ENCODE results near the gene PRKCZ. TPM values are rescaled to one million over a fixed set of nuclear protein-coding genes. Genes with fewer than 3 reads are reported as not detected.

PRKCZ gene
- total and polyA plus RNA-seq, 2 of the 4 experiments (the other 2 are of a cell fraction) = 2.0 to 3.5 TPM

DNA sequence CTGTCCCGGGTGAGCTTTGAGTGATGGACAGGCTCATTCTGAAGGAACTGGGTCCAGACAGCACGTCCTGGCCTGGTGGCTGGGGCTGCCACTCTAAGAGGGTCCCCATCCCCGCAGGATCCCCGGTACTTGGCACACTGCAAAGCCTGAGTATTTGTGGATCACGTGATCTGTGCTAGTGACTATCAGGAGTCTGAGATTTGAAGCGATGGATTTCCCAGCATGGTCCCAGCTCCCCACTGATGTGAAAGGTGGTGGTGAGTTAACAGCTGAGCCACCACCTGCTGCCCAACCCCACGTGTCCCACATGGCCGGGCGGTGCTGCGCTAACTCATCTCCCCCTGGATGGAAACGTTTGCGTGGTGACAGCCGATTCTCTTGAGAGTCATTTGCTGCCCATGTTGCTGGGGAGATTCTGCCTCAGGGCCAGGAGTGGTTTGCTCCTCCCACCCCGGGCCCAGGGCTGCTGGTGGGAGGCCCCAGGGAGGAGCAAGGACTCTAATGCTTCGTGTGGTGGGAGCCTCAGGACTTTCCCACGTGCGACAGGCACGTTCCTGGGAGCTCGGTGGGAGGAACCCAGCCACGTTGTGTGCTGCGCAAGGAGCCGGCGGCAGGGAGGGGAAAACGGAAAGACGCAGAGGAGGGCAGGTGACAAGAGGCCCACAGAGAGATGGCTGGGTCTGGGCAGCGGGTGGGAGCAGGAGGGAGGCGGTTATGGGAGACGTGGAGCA, 129.2 kb downstream of the PRKCZ start:
- Histone ChIP-seq H2AK9ac (replicated peaks; ENCODE audit: low read depth, low read length, poor library complexity) (no peak overlapping the region), H2BK15ac (ENCODE audit: low read depth, low read length) (no peak overlapping the region), H3K9me3 (ENCODE audit: control insufficient read depth, insufficient read depth, low read length) (no peaks in the 10 kb centered on the region), H3K56ac (ENCODE audit: extremely low read depth, insufficient read depth, low read length) (no peak overlapping the region), H2BK5ac (ENCODE audit: low read depth, low read length, poor library complexity, severe bottlenecking) (no peak overlapping the region), H3K27ac (ENCODE audit: insufficient read depth, low read length) (no peak overlapping the region), H4K91ac (ENCODE audit: insufficient read depth, low read depth, low read length) (no peak overlapping the region), H3K18ac (ENCODE audit: low read depth, low read length) (no peak overlapping the region), H2BK20ac (ENCODE audit: low read depth, low read length) (no peak overlapping the region), H3K9me1 (ENCODE audit: insufficient read depth, low read length) (no peaks in the 10 kb centered on the region), H3K27me3 (ENCODE audit: control insufficient read depth, insufficient read depth, low read length) (no peaks in the 10 kb centered on the region), H4K5ac (ENCODE audit: low read depth, low read length) (no peak overlapping the region), H3K4ac (ENCODE audit: low read depth, low read length) (no peak overlapping the region), H3K14ac (replicated peaks; ENCODE audit: low read depth, low read length) (no peak overlapping the region), H3K9ac (ENCODE audit: low read depth, low read length) (no peak overlapping the region), H3K79me1 (ENCODE audit: low read depth in 1 of 2, low read length in 2 of 2) (no peaks in the 10 kb centered on the region), H2AK5ac (ENCODE audit: low read depth, low read length) (no peak overlapping the region), H3K4me3 (ENCODE audit: insufficient read depth, low read depth, low read length) (no peak overlapping the region), H3K4me2 (ENCODE audit: low read depth, low read length) (no peak overlapping the region), H4K20me1 (ENCODE audit: insufficient read depth, low read length) (no peaks in the 10 kb centered on the region), H2BK120ac (ENCODE audit: low read depth, low read length) (no peak overlapping the region), H3K23ac (ENCODE audit: low read depth, low read length) (no peak overlapping the region), H3K4me1 (ENCODE audit: control insufficient read depth, insufficient read depth, low read length) (no peaks in the 10 kb centered on the region), H3K36me3 (ENCODE audit: control insufficient read depth, insufficient read depth, low read length) (peaks cover 2% of the 10 kb centered on the region; the same call in 1 of the 2 replicates), H4K8ac (ENCODE audit: low read depth in 2 of 2, low read length in 2 of 2) (no peak overlapping the region), H2AFZ (replicated peaks; ENCODE audit: low read length, poor library complexity) (no peak overlapping the region)
- intact Hi-C loops (cut with micrococcal nuclease) (no loop called here), in situ Hi-C loops (cut with MboI; ENCODE audit: low sequenced_read_pairs) (loop anchor here (25.0 kb wide), 1 partner anchor 358 kb away; the partner anchor contains the start of genes HES5 and PANK4), dilution Hi-C loops (cut with HindIII; ENCODE audit: low sequenced_read_pairs, unreplicated experiment) (no loop called here)
- BruUV-seq (replicated peaks) = no TSS peak
- POLR2A ChIA-PET (ENCODE audit: unreplicated experiment) = no interaction called here
- CTCF ChIA-PET = no interaction called here
- WGBS, 2 experiments (ENCODE audit: extremely low coverage in 2 of 2, insufficient read length in 1 of 2) = 71% methylated on average over 11 of the region's 28 CpGs; no CpG with 5 or more reads in 1 of the 2 experiments
- no peak for ATAC-seq (ENCODE audit: low read depth)
- no peak for DNase-seq
- TF ChIP-seq SMC3 (IDR thresholded peaks at IDR 0.05; ENCODE audit: low read depth, low read length) (no peak), BHLHE40 (IDR thresholded peaks at IDR 0.05; ENCODE audit: low read depth, low read length) (no peak), MAZ (IDR thresholded peaks at IDR 0.05; ENCODE audit: borderline replicate concordance, low read depth, low read length) (no peak), CEBPB (IDR thresholded peaks at IDR 0.05; ENCODE audit: low read depth, low read length) (no peak), CTCF (conservative IDR thresholded peaks at IDR 0.05; ENCODE audit: low read depth, low read length) (no peak), POLR2A (IDR thresholded peaks at IDR 0.05; ENCODE audit: low read depth, low read length) (no peak), RFX5 (IDR thresholded peaks at IDR 0.05; ENCODE audit: low read depth, low read length) (no peak), RCOR1 (IDR thresholded peaks at IDR 0.05; ENCODE audit: insufficient replicate concordance, low read length) (no peak), FOS (IDR thresholded peaks at IDR 0.05; ENCODE audit: low read depth, low read length) (no peak), MAFK (IDR thresholded peaks at IDR 0.05; ENCODE audit: low read depth, low read length) (no peak), NFE2L2 (IDR thresholded peaks at IDR 0.05; ENCODE audit: low read depth, low read length) (no peak), MXI1 (IDR thresholded peaks at IDR 0.05; ENCODE audit: borderline replicate concordance, low read depth, low read length) (no peak), ELK1 (IDR thresholded peaks at IDR 0.05; ENCODE audit: borderline replicate concordance, low read depth, low read length) (no peak)
- TF ChIP-seq, protein P1, sequence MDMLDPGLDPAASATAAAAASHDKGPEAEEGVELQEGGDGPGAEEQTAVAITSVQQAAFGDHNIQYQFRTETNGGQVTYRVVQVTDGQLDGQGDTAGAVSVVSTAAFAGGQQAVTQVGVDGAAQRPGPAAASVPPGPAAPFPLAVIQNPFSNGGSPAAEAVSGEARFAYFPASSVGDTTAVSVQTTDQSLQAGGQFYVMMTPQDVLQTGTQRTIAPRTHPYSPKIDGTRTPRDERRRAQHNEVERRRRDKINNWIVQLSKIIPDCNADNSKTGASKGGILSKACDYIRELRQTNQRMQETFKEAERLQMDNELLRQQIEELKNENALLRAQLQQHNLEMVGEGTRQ (IDR thresholded peaks at IDR 0.05; ENCODE audit: low read depth, low read length) = no peak
